ENCODE data around the gene STRA6. TPM values are rescaled to one million over a fixed set of nuclear protein-coding genes. Genes with fewer than 3 reads are reported as not detected.

Gene STRA6
- total RNA-seq, 1 donor from 2014 or later, result not detected

GRCh38 chr15:74227968-74228722 is 25.6 kb upstream of the STRA6 start:
- DNase-seq (ENCODE audit: low spot score), result no peak

GRCh38 chr15:74226761-74227540 is 24.4 kb upstream of the STRA6 start:
- DNase-seq (ENCODE audit: low spot score), result no peak

DNA sequence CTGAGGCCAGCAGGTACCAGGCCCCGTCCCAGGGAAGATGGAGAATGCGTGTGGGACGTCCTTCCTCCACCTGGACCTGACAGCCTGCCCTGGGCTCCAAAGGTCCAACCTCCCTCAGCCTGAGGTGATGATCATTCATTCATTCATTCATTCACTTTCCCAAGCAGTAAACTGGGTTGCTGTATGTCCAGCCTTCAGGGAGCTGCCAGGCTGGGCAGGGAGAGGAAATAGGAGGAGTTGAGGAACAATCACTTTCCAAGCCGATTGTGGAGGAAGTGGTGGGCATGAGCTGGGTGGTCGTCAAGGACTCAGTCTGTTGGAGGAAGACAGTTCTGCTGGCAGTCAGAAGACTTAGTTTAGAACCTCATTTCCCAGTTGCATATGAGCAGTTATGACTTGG is 23.3 kb upstream of the STRA6 start:
- DNase-seq (ENCODE audit: low spot score), result no peak

DNA sequence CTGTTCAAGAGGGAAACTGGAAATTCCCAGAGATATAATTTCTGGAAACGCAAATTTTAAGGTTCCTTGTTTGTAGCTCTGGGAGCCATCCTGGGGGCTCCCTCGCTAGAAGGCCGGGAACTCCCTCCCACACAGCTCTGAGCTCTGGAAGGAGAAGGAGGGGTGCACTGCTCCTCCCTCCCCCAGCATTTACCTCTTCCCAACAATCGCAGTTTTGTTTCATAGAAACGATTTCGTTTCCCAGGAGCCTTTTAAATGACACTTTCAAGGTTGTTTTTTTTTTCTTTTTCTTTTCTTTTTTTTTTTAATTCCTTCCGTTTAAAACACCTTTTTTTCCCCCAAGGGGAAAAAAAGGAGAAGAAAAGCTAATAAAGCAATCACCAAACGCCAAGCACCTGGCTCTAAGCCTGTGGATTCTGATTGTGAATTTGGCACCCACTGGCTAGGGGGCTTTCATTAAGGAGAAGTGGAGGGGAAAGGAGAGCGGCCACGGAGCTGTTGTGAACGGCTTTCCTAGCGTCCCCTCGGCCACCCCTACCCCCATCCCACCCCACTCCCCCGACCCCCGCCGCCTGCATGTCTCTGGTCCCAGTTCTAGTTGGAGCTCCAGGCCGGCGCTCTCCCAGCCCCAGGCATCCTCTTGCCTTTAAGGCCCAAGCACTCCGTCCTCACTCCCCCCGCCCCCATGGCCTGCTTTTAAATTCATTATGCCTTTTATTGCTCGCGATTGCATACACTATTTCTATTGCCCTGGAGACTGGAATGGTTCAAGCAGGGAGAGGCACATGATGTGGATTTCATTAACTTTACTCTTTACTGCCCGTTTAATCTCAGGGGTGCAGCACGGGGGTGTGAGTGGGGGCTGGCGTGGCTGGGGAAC is 19.9 kb upstream of the STRA6 start:
- no peak for DNase-seq (ENCODE audit: low spot score)

- no peak for DNase-seq (ENCODE audit: low spot score)
Measured at GRCh38 chr15:74221399-74222239, 19.0 kb upstream of the STRA6 start.

DNA sequence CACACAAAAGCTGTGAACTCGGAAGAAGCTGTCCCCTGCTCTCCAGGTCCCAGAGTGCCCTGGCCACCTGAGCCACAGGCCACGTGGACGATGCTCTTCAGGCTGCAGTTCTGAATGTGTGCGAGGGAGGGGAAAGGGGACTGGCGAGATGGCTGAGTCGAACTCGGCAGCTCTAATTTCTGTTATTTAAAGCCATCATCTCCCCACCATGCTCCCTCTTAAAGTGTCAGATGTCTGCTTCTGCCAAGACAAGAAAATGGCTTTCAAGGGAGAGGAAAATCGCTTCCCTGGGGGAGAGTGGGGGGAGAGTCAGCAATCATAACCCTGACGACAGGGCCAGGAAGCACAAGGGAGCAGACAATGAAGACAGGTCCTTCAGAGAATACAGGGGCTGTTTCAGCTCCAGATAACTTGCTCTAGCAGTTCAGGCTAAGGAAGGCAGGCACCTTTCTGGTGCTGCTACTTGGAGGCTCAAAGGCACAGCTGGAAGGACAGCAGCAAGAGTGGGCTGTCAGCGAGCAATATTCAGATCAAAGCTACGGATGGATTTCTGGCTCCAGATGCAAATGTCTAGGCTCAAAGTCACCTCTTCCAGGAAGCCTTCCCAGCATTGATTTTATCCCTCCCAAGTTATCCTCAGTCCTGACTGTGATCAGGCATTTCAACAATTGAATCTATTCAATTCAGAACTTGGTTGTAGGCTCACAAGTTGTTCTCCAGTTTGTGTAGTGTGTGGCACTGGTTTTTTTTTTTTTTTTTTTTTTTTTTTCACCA is 18.1 kb upstream of the STRA6 start:
- no peak for DNase-seq (ENCODE audit: low spot score)

- DNase-seq (ENCODE audit: low spot score), result no peak
Measured at GRCh38 chr15:74217907-74218885, 15.6 kb upstream of the STRA6 start.

- DNase-seq (ENCODE audit: low spot score), result no peak
Measured at GRCh38 chr15:74216949-74217348, 14.4 kb upstream of the STRA6 start.

- no peak for DNase-seq (ENCODE audit: low spot score)
Measured at GRCh38 chr15:74215958-74216357, 13.4 kb upstream of the STRA6 start.

DNA sequence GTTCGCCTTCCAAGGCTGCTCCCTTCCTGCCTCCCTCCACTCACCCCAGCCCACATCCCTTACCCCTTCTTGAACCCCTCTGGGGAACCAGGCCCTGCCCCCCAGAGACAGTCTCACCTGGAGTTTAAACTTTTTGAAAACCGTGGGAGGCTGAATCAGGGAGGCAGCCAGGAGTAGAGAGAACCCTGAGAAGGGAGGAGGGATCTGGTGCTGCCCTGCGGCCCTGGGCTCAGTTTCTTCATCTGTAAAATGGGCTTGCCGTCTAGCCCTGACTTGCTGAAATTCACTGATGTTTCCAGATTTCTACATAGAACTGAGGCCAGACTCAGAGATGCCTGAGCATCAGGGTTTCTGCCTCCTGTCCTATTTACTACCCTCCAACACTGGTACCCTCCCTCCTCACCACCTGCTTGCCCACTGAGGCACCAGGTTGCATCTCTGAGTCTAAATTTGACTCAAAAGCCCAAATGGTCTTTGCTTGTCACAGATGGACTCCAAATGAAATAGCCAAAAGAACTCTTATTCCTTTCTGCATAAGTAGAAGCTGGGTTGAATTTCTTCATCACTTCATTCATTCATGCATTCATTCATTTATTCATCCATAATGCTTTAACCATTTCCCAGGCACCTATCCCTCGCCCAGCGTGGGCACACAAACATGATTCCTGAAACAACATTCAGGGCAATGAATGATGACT is 11.9 kb upstream of the STRA6 start:
- no peak for DNase-seq (ENCODE audit: low spot score)

DNA sequence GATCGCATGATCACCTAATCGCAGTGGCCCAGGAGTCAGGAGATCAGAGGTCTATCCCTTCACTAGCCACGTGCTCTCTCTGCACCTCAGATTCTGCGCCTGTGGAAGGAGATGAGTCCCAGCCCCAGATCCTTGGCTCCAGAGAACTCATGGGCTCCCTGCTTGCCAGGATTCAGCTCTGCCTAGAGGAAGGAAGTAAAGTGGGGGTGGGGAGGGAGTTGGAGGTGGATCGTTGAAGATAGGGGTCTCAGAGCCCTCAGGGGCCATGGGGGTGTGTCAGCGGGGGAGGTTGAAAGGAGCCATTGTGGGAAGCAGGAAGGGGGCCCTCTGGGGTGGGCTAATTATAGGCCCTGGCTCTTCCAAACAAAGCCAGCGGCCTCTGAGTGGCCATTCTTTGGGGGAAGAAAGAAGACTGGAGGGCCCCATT is 11.3 kb upstream of the STRA6 start:
- no peak for DNase-seq (ENCODE audit: low spot score)

GRCh38 chr15:74212494-74212893 is 9.9 kb upstream of the STRA6 start:
- DNase-seq (ENCODE audit: low spot score), result no peak

DNA sequence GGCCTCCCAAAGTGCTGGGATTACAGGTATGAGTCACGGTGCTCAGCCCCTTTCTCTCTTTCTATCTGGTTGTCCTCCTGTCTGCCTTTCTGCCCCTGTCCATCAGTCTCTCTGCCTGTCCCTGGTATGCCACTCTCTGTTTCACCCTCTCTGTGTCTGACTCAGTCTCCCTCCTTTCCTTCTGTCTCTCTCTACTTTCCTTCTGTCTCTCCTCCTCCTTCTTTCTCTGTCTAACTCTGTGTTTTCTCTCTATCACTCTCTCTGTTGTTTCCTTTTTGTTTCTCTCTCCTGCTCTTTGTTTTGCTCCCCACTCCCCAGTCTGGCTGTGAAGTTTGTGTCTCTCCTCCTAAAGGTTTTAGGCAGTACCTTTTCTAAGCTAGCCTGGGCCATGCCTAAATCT is 9.1 kb upstream of the STRA6 start:
- no peak for DNase-seq (ENCODE audit: low spot score)

DNA sequence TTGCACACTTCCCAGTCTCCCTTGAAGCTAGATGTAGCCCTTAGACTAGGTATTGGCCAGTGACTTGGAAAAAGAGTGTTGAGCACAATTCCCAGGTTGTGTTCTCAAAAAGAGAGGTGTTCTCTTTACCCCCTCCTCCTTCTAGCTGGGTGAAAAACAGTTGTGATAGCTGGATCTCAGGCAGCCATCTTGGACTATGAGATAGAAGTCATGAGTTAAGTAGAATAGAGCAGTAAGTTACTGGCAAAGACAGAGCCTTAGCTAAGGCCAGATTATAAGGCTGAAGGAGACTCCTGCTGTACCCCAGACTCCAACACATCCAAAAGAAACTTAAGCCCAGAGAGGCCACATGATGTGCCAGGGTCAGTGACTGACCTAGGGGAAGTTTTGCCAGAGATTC is 8.1 kb upstream of the STRA6 start:
- DNase-seq (ENCODE audit: low spot score), result no peak

GRCh38 chr15:74209997-74210671 is 7.5 kb upstream of the STRA6 start:
- no peak for DNase-seq (ENCODE audit: low spot score)

DNA sequence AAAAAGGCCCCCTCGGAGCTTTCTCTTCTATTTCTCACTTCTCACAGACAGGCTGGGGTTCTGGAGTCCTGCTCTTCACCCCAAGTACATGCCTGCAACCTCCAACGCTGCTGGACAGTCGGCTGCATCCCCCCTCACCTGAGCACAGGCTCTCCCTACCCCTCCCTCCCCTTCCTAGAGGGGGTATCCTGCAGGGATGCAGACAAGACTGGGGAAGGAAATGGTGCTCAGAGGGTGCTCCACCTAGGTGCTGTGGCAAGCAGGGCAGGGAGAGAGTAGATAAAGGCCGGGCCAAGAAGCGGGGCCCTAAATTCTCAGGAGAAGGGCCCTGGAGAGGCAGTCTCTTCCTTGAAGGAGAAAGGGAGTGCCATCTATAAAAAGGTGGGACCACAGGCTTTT is 7.0 kb upstream of the STRA6 start:
- DNase-seq (ENCODE audit: low spot score), result no peak

DNA sequence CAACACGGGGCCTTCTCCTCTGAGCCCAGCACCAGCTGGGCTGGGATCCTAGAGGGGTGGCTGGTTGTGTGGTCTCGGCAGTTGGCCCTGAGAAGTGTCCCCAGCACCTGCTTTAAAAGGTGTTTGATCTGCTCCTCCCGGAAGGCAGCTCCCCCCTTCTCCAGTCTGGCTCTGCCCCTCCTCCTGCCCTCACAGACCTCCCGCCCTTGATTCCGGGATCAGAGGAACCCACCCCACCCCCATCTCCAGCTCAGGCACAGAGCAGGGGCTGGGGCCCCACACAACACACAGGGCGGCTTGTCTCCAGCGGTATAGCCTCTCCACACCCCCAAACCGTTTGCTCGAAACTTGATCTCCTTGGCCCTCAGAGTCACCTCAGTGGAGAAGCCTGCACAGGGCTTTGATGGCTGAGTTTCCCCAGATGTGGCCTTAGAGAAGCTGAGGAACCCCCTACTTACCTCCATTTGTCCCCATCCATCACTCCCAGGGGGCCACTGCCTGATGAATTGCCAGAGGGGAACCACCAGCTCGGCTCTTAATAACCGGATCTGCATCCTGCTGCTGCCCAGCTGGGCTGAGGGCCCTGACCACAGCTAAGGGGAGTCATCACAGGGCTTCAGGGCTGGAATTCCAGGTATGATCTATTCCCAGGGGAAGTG is 6.4 kb upstream of the STRA6 start:
- no peak for DNase-seq (ENCODE audit: low spot score)
